Measurements from ENCODE around the gene TOLLIP.
A peak's percentile ranks its signal among the peaks of the same experiment; 100 is the strongest.

TOLLIP gene

DNA sequence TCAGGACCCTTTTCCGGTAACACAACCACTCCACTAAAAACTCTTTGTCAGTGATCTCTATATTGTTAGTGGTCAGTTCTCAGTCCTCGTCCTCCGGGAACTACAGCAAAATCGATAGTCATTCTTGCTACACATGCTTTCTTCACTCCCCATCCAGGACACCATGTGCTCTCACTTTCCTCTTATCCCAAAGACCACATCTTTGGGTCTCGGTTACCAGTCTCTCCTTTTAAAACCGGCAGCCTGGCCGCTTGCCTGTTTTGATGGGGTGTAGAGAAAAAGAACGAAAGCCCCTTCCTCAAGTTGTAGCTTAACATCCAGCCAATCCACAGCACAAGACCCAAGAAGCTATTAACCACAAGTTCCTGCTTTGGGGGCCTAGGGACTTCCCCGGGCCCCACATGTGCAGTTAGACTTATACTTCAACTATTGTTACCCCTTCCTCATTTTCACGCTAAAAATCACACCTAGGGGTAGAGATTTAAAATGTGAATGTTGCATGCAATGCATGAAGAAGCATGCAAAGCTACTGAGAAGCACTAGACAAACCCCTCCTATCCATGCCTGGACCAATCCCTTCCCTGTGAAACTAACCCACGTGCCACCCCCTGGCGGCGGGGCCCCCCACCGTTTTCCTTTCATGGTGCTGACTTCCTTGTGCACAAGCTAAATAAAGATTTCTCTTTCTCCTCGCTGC is 1.5 kb upstream of the TOLLIP start:
- DNase-seq = no peak

GRCh38 chr11:1310318-1310687 is 871 bp upstream of the TOLLIP start:
- no peak for DNase-seq

- DNase-seq = no peak
Observed at GRCh38 chr11:1308743-1309497, 512 bp downstream of the TOLLIP start.

GRCh38 chr11:1307998-1308742 is 1.3 kb downstream of the TOLLIP start:
- DNase-seq = peak; percentile 8

- no peak for DNase-seq
Observed at GRCh38 chr11:1307163-1307870, 2.1 kb downstream of the TOLLIP start.

DNA sequence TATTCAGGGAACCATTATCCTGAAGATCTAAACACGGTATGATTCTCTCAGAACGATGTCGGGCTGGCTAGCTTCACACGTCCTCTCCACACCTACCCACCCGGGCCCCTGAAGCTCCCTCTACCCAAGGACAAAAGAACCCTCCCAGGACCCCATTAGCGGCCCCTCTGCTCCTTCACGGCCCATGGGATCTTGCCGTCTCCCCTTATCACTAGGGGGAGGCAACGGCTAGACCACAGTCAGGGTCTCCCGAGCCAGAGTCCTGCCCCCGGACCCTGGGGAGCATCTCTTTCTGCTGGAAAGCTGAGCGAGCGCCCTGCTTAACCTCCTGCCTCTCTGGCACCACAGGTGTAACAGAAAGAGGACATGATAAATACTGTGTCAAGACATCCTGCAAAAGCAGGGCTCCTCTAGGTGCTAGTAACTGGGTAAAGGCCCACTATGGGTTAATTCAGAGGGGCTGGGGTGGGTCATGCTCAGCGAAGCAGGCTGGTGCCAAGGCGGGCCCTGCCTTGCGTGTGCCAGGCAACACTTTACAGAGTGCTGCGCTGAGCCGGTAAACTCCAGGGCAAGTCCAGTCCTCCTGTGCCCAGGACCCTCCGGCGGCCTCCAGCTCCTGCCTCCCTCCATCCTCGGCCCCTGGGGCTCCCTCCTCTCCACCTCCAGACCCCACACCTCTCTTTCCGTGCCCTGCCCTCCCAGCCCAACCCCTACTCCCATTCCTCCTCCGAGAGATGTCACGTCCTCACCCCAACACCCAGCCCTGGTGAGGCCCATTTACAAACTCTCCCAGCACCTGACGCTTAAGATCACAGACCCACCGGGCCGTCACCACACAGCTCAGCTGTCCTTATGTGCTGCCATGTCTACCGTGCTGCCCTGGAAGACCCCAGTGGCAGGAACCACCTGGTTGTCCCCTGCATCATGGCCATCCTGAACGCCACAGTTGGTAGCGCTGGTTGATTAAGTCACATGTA is 3.0 kb downstream of the TOLLIP start:
- DNase-seq = no peak

DNA sequence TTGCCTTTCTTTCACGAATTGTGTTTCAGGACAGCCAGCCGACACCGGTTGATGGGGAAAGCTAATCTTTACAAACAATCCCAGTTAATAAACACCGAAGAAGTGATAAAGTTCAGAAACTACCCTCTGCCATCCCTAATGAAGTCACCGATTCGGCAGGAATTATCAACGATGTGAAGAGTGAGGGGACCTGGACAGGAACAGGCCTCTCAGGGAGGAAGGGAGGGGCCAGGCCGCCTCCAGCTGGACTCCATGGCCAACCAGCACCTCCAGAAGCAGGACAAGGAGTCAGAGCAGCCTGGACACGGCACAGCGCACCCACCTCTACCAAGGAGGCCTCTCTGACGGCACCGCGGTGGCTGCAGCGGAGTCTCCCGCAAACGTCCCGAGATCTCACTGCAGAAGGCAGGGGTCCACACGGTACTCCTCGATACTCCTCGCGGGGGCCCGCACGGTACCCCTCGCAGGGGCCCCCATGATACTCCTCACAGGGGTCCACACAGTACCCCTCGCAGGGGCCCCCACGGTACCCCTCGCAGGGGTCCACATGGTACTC is 3.9 kb downstream of the TOLLIP start:
- no peak for DNase-seq

GRCh38 chr11:1305063-1305495 is 4.4 kb downstream of the TOLLIP start:
- no peak for DNase-seq

DNA sequence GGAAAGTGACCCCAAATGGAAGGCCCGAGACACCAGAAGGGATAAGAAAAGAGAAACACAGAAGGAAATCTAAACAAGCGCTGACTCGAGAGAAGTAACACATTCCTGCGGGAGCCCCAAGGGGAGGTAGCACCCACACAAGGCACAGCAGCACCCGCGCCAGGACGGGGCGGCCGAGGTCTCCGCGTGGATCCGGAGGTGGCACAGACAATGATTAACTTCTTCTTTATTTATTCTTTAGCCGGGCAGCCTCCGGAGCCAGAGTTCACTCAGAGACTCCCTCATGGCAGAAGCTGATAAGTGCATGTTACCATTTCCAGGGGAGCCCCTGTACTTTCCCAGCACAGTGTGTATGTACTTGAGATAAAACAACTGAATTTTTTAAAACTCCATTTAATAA is 5.1 kb downstream of the TOLLIP start:
- DNase-seq = no peak

- no peak for DNase-seq
Observed at GRCh38 chr11:1303973-1304372, 5.5 kb downstream of the TOLLIP start.

DNA sequence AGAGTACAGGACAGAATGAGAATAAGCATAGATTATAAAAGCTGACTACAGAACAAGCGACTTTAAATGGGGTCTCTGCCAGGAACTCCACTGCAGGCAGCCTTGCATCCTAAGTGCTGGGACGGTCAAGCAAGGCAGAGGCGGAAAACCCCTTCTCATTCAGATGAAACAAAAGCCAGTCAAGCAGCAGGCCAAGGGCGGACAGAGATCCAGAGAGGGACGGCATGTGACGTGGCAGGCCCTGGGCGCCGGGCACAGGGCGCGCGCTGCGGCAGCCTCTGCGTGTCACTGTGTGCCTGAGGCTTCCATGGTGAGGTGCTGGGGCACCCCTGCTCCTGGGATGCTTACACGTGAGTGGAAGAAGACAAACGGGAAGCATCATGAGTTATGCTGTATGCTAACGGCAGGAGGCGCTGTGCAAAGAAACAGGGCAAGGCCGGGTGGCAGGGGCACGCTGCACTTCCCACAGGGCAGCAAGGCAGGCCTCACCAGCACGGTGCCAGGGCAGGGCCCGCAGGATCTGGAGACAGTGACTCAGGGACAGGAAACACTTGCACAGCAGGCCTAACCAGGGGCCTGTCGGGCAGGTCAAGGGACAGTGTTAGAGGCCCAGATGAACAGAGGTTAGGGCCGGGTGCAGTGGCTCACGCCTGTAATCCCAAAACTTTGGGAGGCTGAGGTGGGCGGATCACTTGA is 6.2 kb downstream of the TOLLIP start:
- no peak for DNase-seq

DNA sequence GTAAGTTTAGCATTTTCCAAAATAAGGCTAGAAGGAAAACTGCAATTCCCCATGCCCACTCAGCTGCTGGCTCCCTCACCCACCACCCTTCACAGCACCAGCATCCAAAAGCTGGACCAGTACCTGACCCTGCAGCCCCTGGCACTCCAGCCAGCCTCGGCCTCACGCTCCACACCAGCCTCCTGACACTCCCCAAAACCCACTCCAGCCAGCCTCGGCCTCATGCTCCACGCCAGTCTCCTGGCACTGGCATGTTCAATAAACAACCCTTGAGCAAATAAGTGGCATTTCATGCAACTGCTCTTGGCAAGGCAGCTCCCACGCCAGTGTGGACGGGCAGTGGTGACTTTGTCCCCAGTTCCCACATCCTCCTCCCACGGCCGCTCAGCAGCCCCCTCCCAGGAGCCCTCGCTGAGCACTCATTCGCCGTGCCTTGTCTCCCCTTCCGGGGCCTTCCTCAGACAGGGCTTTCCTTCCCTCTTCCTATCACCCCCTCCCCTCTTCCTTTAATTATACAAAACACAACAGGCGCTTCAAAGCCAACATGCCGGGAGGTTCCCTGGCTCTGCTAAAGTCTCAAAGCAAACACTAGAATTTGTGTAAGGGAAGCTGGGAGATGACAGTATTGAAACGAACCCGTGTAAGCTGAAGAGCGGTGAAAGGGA is 6.8 kb downstream of the TOLLIP start:
- DNase-seq = no peak

GRCh38 chr11:1302041-1302460 is 7.4 kb downstream of the TOLLIP start:
- no peak for DNase-seq

DNA sequence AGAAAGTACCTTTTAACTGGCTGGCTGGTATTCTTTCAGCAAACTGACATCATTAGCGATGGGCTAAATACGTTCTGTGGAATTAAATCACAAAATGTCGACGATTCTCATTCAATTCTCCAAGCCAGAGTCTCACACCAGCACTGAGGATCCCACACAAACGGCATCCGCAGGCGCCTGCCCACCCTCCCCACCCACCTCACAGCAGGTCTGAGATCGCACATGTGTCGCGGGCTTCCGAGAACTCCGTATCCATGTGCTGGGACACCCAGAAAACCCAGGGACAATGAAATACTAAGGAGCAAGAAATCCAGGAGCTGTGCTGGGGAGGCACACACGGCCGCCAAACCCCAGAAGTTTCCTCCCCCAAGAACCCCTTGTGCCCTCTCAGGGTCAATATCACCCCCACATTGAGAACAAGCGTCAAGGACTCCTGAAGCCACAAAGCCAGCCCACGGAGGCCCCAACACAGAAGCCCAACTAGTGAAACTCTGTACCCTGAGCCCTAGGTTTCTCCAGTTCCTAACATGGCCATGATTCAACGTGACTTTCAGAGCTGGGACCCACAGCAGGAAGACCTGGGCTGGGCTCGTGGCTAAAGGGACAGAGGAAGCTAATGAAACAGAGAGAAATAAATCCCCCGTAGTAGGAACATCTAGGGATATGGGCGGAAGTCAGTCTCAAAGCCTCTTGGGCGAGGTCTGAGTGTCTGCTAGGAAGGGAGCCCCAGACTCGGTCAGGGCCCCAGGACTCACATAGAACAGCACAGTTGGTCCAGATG is 8.0 kb downstream of the TOLLIP start:
- DNase-seq = no peak

DNA sequence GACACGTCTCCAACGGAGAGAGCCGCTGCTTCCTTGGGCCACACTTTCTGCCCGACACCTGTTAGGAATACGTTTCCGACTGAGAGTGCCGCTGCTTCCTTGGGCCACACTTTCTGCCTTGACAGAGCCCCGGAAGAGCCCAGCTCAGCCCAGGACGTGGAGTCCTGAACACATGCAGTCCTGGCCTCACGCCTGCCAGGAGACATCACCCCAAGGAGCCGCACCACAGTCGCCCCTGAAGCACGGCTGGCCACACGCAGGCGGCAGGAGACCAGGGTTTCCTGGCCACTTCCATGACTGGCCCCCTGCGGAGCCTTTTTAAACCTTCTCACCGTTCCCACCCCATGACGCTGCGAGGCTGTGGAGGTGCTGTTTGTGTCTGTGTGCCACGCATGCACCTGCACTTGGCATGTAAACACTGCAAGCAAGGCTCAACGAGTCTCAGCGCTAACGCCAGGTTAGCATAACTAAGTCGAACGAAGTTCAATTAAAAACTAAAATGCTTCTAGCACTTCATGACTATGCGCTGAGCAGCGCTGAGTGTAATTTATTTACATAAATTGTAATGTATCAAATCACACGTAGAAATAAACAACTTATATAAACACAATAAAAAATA is 8.8 kb downstream of the TOLLIP start:
- DNase-seq = no peak

- DNase-seq = no peak
Observed at GRCh38 chr11:1300121-1300520, 9.3 kb downstream of the TOLLIP start.

- DNase-seq = no peak
Observed at GRCh38 chr11:1299621-1300020, 9.8 kb downstream of the TOLLIP start.

DNA sequence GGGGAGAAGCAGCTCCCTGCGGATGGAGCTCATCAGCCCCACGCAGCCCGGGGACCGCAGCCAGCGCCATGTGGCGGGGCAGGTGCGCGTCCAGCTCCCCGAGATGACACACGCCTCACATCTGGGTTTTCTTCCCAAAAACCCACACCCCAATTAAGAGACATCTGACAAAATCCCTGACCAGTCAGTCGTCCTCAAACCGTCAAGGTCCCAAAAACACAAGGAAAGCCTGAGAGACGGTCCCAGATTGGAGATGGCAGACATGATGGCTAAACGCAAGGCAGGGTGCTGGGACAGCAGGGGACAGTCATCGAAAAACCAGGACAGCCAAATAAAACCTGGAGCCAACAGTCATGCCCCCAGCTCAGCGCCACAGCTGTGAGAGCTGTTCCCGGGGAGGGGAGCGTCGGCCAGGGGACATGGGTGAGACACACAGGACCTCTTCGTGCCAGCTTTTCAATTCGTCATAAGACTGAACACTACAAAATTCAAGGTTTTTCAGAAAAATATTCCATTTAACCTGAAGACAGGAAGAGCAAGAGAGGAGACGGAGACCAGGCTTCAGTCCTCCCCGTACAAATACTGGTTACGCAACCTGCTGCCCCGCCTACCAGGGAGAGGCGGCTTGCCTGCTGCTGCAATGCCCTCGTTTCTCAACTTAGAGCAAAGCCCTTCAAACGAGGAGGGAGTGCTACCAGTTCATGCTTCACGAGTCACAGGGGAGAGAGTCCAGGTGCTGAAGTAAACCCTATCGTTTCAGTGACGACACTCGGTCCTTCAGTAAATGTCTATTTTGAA is 10.5 kb downstream of the TOLLIP start:
- peak; percentile 43 for DNase-seq
